ENCODE data around the gene PAPSS2.

PAPSS2 gene

DNA sequence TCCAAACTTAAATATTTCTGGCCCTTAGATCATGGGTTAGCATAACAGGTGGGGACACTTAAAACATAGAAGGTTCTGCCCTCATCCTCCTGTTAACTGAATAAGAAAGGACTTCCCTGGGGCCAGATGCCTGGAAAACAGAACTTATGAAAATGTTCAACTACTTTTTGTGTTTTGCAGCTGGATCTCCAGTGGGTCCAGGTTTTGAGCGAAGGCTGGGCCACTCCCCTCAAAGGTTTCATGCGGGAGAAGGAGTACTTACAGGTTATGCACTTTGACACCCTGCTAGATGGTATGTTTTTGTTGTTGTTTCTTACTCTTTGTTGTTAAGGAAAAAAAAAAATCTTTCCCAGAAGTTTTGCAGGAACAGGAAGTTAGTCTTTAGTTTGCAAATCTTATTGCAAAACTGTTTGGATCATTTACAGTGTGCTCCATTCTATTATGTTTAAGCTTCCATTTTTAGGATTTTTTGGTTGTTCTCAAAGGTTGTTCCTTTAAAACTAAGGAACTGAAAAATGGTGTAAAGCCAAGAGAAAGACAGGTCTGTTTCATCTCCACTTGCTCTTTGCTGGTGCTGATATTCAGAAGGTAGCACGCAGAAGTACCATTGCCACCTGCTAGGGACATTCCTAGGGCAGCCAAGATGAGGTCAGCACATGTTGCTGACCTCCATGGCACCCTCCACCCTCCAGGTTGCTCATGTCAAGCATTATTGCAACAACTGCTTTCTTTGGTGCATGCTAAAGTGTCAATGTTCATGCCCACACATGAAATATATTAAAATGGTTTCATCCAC lies 56.1 kb downstream of the PAPSS2 start:
- TF ChIP-seq, protein P1, sequence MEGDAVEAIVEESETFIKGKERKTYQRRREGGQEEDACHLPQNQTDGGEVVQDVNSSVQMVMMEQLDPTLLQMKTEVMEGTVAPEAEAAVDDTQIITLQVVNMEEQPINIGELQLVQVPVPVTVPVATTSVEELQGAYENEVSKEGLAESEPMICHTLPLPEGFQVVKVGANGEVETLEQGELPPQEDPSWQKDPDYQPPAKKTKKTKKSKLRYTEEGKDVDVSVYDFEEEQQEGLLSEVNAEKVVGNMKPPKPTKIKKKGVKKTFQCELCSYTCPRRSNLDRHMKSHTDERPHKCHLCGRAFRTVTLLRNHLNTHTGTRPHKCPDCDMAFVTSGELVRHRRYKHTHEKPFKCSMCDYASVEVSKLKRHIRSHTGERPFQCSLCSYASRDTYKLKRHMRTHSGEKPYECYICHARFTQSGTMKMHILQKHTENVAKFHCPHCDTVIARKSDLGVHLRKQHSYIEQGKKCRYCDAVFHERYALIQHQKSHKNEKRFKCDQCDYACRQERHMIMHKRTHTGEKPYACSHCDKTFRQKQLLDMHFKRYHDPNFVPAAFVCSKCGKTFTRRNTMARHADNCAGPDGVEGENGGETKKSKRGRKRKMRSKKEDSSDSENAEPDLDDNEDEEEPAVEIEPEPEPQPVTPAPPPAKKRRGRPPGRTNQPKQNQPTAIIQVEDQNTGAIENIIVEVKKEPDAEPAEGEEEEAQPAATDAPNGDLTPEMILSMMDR (IDR thresholded peaks at IDR 0.05; ENCODE audit: insufficient read depth, low read length, poor library complexity, severe bottlenecking): no peak
- TF ChIP-seq EZH2phosphoT487 (conservative IDR thresholded peaks at IDR 0.05; ENCODE audit: low read length): no peak

DNA sequence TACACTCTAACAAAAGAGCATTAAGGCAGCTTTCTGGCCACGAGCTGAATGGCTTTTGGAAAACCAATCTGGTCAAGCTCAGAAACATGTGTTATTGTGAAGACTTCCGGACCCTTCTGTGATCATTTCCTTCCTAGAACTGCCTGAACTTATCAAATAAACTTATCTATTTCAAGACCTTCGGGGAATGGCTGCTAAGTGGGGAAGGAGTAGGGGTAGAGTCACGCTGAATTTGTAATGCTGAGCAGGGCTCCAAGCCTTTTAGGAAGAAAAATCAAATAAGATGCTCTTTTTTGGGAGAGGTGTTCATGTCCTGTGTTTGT lies 56.6 kb downstream of the PAPSS2 start:
- no peak overlapping the region for H3K4me2 ChIP-seq (ENCODE audit: low read depth, low read length, poor library complexity, severe bottlenecking)
- no peaks in the 10 kb centered on the region for H3F3A ChIP-seq (ENCODE audit: insufficient read depth)
- no peak overlapping the region for H3K9ac ChIP-seq (ENCODE audit: low read length)
- H3K9me3 ChIP-seq (ENCODE audit: insufficient read depth, low read length): no peaks in the 10 kb centered on the region
- H3K27ac ChIP-seq (ENCODE audit: low read depth, low read length): no peak overlapping the region
- H2AFZ ChIP-seq (ENCODE audit: low read depth, low read length, severe bottlenecking): no peak overlapping the region
- H3K27me3 ChIP-seq (ENCODE audit: low read length): no peaks in the 10 kb centered on the region
- H4K20me1 ChIP-seq (ENCODE audit: low read depth, low read length): no peaks in the 10 kb centered on the region
- TF ChIP-seq, protein P1 (IDR thresholded peaks at IDR 0.05; ENCODE audit: insufficient read depth, low read length, poor library complexity, severe bottlenecking): no peak
- TF ChIP-seq EZH2phosphoT487 (conservative IDR thresholded peaks at IDR 0.05; ENCODE audit: low read length): no peak
- no peaks in the 10 kb centered on the region for H3K79me2 ChIP-seq (ENCODE audit: insufficient read depth, low read length)
- H3K36me3 ChIP-seq (ENCODE audit: low read length): no peaks in the 10 kb centered on the region
- H3K4me3 ChIP-seq (ENCODE audit: insufficient read depth, low read length, poor library complexity, severe bottlenecking): no peak overlapping the region
- H3K9me2 ChIP-seq (replicated peaks; ENCODE audit: insufficient read depth, low read length): no peaks in the 10 kb centered on the region

More for the DNA sequence above, 56.1 kb downstream of the PAPSS2 start:
- no peak overlapping the region for H3K4me2 ChIP-seq (ENCODE audit: low read depth, low read length, poor library complexity, severe bottlenecking)
- H4K20me1 ChIP-seq (ENCODE audit: low read depth, low read length): no peaks in the 10 kb centered on the region
- no peaks in the 10 kb centered on the region for H3F3A ChIP-seq (ENCODE audit: insufficient read depth)
- H3K79me2 ChIP-seq (ENCODE audit: insufficient read depth, low read length): no peaks in the 10 kb centered on the region
- no peaks in the 10 kb centered on the region for H3K9me2 ChIP-seq (replicated peaks; ENCODE audit: insufficient read depth, low read length)
- no peak overlapping the region for H3K4me3 ChIP-seq (ENCODE audit: insufficient read depth, low read length, poor library complexity, severe bottlenecking)
- no peak overlapping the region for H2AFZ ChIP-seq (ENCODE audit: low read depth, low read length, severe bottlenecking)
- no peaks in the 10 kb centered on the region for H3K27me3 ChIP-seq (ENCODE audit: low read length)
- no peaks in the 10 kb centered on the region for H3K9me3 ChIP-seq (ENCODE audit: insufficient read depth, low read length)
- H3K27ac ChIP-seq (ENCODE audit: low read depth, low read length): no peak overlapping the region
- H3K36me3 ChIP-seq (ENCODE audit: low read length): no peaks in the 10 kb centered on the region
- no peak overlapping the region for H3K9ac ChIP-seq (ENCODE audit: low read length)

DNA sequence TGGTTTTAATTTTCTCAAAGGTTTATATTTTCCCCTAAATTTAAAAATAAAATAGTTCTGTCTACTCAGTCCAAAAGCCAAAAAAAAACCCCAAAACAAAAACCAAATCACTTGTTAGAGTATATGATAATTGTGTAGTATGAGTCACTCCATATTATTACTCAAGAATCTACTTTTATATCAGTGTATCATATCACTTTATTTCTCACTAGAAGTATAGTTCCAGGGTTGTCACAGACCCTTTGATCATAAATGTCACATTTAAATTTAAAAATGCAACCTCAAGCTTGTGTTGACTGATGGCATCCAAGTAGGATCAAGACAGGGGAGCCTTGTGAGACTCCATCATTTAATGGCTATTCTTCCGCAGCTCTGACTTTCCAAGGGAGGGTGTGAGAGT lies 61.0 kb downstream of the PAPSS2 start:
- Histone ChIP-seq H3K27ac (ENCODE audit: low read depth, low read length) (no peak overlapping the region), H3K9ac (ENCODE audit: low read length) (no peak overlapping the region), H3K9me2 (replicated peaks; ENCODE audit: insufficient read depth, low read length) (no peaks in the 10 kb centered on the region), H2AFZ (ENCODE audit: low read depth, low read length, severe bottlenecking) (no peak overlapping the region), H3K4me3 (ENCODE audit: insufficient read depth, low read length, poor library complexity, severe bottlenecking) (no peak overlapping the region), H3K4me2 (ENCODE audit: low read depth, low read length, poor library complexity, severe bottlenecking) (no peak overlapping the region), H3K27me3 (ENCODE audit: low read length) (no peaks in the 10 kb centered on the region), H3K9me3 (ENCODE audit: insufficient read depth, low read length) (no peaks in the 10 kb centered on the region), H3K79me2 (ENCODE audit: insufficient read depth, low read length) (no peaks in the 10 kb centered on the region), H4K20me1 (ENCODE audit: low read depth, low read length) (no peaks in the 10 kb centered on the region), H3K36me3 (ENCODE audit: low read length) (no peaks in the 10 kb centered on the region), H3F3A (ENCODE audit: insufficient read depth) (no peaks in the 10 kb centered on the region)
- TF ChIP-seq, protein P1 (IDR thresholded peaks at IDR 0.05; ENCODE audit: insufficient read depth, low read length, poor library complexity, severe bottlenecking): no peak
- TF ChIP-seq EZH2phosphoT487 (conservative IDR thresholded peaks at IDR 0.05; ENCODE audit: low read length): no peak

All from SU-DHL-6 (cell line).